Epithelial cell of proximal tubule (primary cell): ENCODE measurements around the gene PTPN6. TPM values are rescaled to one million over a fixed set of nuclear protein-coding genes. Genes with fewer than 3 reads are reported as not detected.

Experiments used
- DNase-seq: peaks from one replicate; pipeline ENCODE4 v3.0.0-alpha.2; 2011; ENCODE audit warnings: low read depth
- H3K4me3 ChIP-seq: 2 replicates; pipeline ENCODE4 v1.5.1; 2011; ENCODE audit warnings: low read depth, mild to moderate bottlenecking, low read length
- total RNA-seq: library from RNA; depleted of rRNA; stranded (reverse); fragments of >200 nt; gene quantifications from 2 replicates; pipeline ENCODE4 v1.2.3, GENCODE V29; 2015
- TF ChIP-seq, protein P1 (sequence below): conservative IDR thresholded peaks from 2 replicates; pipeline ENCODE4 v1.5.1; 2012; ENCODE audit warnings: low read depth, mild to moderate bottlenecking, low read length

PTPN6 gene
- total RNA-seq, 1 donor from 2014 or later, result 37.5 TPM

DNA sequence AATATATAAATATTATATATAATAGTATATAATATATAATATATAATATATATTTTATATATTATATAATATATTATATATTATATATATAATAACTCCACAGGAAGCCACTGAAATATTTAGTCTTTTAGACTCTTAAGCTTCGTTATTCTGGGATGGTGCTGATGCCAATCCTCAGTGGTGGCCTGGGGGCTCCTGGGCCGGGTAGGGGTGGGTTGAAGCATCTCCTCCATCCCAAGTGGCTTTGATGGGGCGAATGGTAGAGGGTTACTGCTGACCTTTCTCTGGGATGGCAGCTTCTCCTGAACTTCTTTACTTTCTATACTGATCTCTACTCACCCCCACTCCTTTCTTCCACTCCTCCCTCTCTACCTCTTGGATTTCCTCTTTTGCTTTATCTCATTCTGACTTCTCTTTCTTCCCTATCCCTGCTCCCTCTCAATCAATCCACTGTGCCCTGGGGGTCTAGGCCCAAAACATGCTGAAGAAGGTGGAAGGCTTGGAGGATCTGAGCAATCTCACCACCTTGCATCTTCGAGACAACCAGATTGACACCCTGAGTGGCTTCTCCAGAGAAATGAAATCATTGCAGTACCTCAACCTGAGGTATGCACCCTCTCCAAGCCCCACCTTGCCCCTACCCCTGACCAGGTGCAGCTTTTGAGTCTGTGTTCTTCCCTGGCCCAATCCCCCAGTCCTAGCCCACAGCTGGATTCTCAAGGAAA lies 41.6 kb upstream of the PTPN6 start:
- no peak overlapping the region for H3K4me3 ChIP-seq
- TF ChIP-seq, protein P1, sequence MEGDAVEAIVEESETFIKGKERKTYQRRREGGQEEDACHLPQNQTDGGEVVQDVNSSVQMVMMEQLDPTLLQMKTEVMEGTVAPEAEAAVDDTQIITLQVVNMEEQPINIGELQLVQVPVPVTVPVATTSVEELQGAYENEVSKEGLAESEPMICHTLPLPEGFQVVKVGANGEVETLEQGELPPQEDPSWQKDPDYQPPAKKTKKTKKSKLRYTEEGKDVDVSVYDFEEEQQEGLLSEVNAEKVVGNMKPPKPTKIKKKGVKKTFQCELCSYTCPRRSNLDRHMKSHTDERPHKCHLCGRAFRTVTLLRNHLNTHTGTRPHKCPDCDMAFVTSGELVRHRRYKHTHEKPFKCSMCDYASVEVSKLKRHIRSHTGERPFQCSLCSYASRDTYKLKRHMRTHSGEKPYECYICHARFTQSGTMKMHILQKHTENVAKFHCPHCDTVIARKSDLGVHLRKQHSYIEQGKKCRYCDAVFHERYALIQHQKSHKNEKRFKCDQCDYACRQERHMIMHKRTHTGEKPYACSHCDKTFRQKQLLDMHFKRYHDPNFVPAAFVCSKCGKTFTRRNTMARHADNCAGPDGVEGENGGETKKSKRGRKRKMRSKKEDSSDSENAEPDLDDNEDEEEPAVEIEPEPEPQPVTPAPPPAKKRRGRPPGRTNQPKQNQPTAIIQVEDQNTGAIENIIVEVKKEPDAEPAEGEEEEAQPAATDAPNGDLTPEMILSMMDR, result no peak
- DNase-seq, result no peak

DNA sequence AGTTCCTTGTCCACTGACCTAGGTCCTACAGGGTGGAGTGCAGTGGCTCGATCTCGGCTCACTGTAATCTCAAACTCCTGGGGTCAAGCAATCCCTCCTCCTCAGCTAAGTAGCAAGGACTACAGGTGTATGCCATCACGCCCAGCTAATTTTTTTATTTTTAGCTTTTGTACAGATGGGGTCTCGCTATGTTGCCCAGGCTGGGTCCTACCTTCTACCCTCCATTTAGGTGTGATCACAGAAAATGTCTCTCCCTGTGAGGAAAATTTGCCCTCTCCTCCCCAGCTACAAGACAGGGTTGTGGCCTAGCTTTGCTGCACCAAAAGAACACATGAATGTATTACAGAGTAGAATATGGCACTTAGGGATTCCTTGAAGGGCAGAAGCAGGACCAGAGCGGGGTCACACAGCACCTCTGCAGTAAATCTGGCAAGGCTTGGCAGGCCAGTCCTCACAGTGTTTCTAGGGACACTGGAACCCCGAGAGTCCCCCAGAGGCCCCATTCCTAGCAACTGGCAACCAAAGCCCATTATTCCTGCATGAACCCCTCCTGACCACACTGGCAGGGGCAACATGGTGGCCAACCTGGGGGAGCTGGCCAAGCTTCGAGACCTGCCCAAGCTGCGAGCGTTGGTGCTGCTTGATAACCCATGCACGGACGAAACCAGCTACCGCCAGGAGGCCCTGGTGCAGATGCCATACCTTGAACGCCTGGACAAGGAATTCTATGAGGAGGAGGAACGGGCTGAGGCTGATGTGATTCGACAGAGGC lies 38.8 kb upstream of the PTPN6 start:
- TF ChIP-seq, protein P1, result no peak
- H3K4me3 ChIP-seq, result no peak overlapping the region
- no peak for DNase-seq

DNA sequence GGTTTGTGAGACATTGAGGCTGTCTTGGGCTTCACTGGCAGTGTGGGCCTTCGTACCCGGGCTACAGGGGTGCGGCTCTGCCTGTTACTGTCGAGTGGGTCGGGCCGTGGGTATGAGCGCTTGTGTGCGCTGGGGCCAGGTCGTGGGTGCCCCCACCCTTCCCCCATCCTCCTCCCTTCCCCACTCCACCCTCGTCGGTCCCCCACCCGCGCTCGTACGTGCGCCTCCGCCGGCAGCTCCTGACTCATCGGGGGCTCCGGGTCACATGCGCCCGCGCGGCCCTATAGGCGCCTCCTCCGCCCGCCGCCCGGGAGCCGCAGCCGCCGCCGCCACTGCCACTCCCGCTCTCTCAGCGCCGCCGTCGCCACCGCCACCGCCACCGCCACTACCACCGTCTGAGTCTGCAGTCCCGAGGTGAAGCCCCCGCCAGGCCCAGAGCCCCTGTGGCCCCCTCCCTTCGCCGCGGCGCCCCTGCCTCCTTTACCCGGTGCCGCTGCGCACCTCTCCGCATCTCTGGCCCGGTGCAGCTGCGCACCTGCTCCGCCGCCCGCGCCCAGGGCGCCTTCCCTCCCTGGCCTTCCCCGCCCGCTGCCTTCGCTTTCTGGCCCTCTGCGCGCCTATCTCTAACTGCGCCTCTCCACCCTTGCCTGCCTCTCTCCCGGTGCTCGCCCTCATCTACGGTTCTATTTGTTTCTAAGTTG lies 36.8 kb upstream of the PTPN6 start, which contains the start of gene ENO2:
Gene ENO2, plus strand, starts transcription at position 335 of the 701 bp plus-strand sequence. CDS start 1,253 bp downstream, outside the sequence.
- TF ChIP-seq, protein P1, result no peak
- peak within 1 kb of the TSS; percentile 65 for H3K4me3 ChIP-seq
- no peak for DNase-seq

DNA sequence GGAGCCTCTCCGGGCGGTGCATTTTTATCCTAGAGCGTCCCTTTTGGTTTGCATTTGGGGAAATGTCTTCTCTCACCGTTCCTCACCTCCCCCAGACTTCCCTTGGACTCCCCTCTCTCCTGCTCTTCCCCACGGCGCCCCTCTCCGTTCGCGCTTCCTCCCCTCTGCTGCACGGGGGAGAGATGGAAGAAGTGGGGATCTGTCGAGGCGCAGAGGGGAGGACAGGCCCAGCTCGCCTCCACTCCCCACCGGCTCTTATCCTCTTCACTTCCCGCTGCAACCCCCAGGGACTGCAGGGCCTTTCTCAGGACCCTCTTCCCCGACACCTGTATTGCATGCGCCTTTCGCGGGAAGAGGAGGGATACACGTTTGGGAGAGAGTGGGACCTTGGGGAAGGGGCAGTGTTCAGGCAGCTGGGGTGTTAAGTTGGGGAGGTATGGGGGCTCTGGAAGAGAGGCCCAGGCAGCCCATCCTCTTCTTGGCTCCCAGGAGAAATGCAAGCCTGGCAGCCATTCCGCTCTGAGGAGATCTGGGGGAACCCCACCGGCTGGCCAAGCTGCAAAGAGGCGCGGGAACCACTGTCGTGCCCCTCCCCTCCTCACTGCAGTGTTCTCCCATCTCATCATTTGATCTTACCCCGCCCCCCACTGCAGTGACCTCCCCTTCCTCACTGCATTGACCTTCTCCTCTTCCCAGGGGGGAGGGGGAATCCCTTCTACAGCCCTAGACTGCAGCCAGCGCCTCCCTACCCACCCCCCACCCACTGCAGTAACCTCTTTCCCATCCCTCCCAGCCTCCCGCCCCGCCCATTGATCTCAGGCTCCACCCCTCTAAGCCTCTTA lies 36.0 kb upstream of the PTPN6 start:
- no peak for DNase-seq
- TF ChIP-seq, protein P1, result no peak
- H3K4me3 ChIP-seq, result peak overlapping the region; percentile 65

DNA sequence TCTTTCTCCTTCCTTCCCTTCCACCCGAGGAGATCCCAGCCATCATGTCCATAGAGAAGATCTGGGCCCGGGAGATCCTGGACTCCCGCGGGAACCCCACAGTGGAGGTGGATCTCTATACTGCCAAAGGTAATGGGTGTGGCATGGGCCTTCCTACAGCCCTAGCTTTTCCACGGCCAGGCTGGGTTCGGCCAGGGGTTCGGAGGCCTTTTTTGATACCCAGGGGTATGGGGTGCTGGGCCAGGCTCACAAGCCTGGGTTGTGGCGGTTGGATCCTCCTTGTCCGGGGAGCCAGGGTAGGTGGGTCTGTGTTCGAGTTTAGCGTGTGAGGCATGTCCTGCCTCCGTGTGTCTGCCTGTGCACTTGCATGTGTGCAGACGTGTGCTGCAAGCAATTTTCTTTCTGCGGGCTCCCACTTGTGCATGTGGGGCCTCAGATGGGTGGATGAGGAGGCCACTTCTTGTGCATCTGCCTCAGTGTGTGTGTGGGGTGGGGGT lies 35.3 kb upstream of the PTPN6 start:
- no peak for DNase-seq
- TF ChIP-seq, protein P1, result no peak
- peak overlapping the region; percentile 65 for H3K4me3 ChIP-seq
